ENCODE data around the gene GHRH.

GHRH gene

GRCh38 chr20:37261714-37262113 is at the start of gene GHRH:
GHRH (minus strand) TSS chr20:37261814; CDS start chr20:37256889, 4,925 bp downstream.
- no peak for DNase-seq

GRCh38 chr20:37310951-37311350 is 49.3 kb upstream of the GHRH start:
- no peak for DNase-seq

GRCh38 chr20:37309936-37310590 is 48.4 kb upstream of the GHRH start:
- DNase-seq, result no peak

GRCh38 chr20:37309290-37309689 is 47.7 kb upstream of the GHRH start:
- DNase-seq, result no peak

- DNase-seq, result no peak
Measured at GRCh38 chr20:37308086-37309050, 46.8 kb upstream of the GHRH start.

- no peak for DNase-seq
Measured at GRCh38 chr20:37305839-37306238, 44.2 kb upstream of the GHRH start.

GRCh38 chr20:37305079-37305478 is 43.5 kb upstream of the GHRH start:
- DNase-seq, result no peak

GRCh38 chr20:37303637-37304036 is 42.0 kb upstream of the GHRH start:
- no peak for DNase-seq

- no peak for DNase-seq
Measured at GRCh38 chr20:37302981-37303380, 41.4 kb upstream of the GHRH start.

- DNase-seq, result no peak
Measured at GRCh38 chr20:37301558-37301957, 39.9 kb upstream of the GHRH start.

GRCh38 chr20:37301120-37301519 is 39.5 kb upstream of the GHRH start:
- no peak for DNase-seq

GRCh38 chr20:37299718-37300528 is 38.3 kb upstream of the GHRH start:
- no peak for DNase-seq

- DNase-seq, result no peak
Measured at GRCh38 chr20:37298190-37298939, 36.8 kb upstream of the GHRH start.

GRCh38 chr20:37297066-37297736 is 35.6 kb upstream of the GHRH start:
- no peak for DNase-seq

GRCh38 chr20:37296371-37296770 is 34.8 kb upstream of the GHRH start:
- no peak for DNase-seq

GRCh38 chr20:37295595-37295994 is 34.0 kb upstream of the GHRH start:
- no peak for DNase-seq

GRCh38 chr20:37295001-37295400 is 33.4 kb upstream of the GHRH start:
- DNase-seq, result no peak

GRCh38 chr20:37294262-37294981 is 32.8 kb upstream of the GHRH start:
- DNase-seq, result no peak

GRCh38 chr20:37293301-37293943 is 31.8 kb upstream of the GHRH start:
- no peak for DNase-seq

- DNase-seq, result no peak
Measured at GRCh38 chr20:37291724-37292126, 30.1 kb upstream of the GHRH start.
